OCI-LY7 (cell line): ENCODE results near the gene RNF157. TPM values are rescaled to one million over a fixed set of nuclear protein-coding genes. Genes with fewer than 3 reads are reported as not detected.
A peak's percentile ranks its signal among the peaks of the same experiment; 100 is the strongest.

Source experiments
- BruUV-seq: library from RNA; stranded (reverse); fragments of 400-500 nt; replicated peaks from 2 replicates; lab custom pipeline; 2021; lab: Mats Ljungman, UMichigan
- CTCF ChIA-PET: fragments of 300-600 bp; sonication (Branson Sonifier 250); formaldehyde crosslinking; loops from one replicate; lab custom pipeline; 2022; ENCODE audit warnings: antibody characterized with exemption; ENCODE audit not compliant: unreplicated experiment; lab: Charles Lee
- POLR2A ChIA-PET: fragments of 300-600 bp; sonication (Branson Sonifier 250); formaldehyde crosslinking; loops from one replicate; lab custom pipeline; 2022; ENCODE audit warnings: antibody characterized with exemption; lab: Charles Lee
- DNase-seq: peaks from one replicate; pipeline ENCODE4 v3.0.0-alpha.2; 2015; ENCODE audit warnings: low spot score
- H2AFZ ChIP-seq: fragments of 200-600 bp; sonication (generic), shearing (Covaris generic); 2 replicates; pipeline ENCODE4 v1.6.1; 2014; ENCODE audit warnings: mild to moderate bottlenecking, antibody characterized with exemption, low read length, moderate library complexity
- H3K27ac ChIP-seq: fragments of 200-600 bp; sonication (generic); 2 replicates; pipeline ENCODE4 v1.5.1; 2014; ENCODE audit warnings: mixed run types, low read depth, mild to moderate bottlenecking, moderate library complexity, low read length, inconsistent platforms; ENCODE audit not compliant: poor library complexity, severe bottlenecking
- H3K36me3 ChIP-seq: fragments of 200-600 bp; sonication (generic); 2 replicates; pipeline ENCODE4 v1.6.1; 2014; ENCODE audit warnings: mild to moderate bottlenecking, antibody characterized with exemption, low read length, moderate library complexity, mixed read lengths; ENCODE audit not compliant: insufficient read depth
- H3K4me1 ChIP-seq: fragments of 200-600 bp; sonication (generic); 2 replicates; pipeline ENCODE4 v1.5.1; 2014; ENCODE audit warnings: mild to moderate bottlenecking, low read length; ENCODE audit not compliant: insufficient read depth, poor library complexity, severe bottlenecking
- H3K4me2 ChIP-seq: fragments of 200-600 bp; sonication (generic); 2 replicates; pipeline ENCODE4 v1.6.1; 2014; ENCODE audit warnings: mild to moderate bottlenecking, low read length
- H3K4me3 ChIP-seq: fragments of 200-600 bp; sonication (generic); 2 replicates; pipeline ENCODE4 v1.5.1; 2014; ENCODE audit warnings: mild to moderate bottlenecking, low read depth, low read length; ENCODE audit not compliant: poor library complexity, severe bottlenecking
- H3K79me2 ChIP-seq: fragments of 200-600 bp; sonication (generic); 2 replicates; pipeline ENCODE4 v1.6.1; 2016; ENCODE audit warnings: low read depth, mild to moderate bottlenecking, low read length, moderate library complexity, mixed read lengths; ENCODE audit not compliant: insufficient read depth
- H3K9me2 ChIP-seq: fragments of 200-600 bp; sonication (generic); 2 replicates; pipeline ENCODE4 v1.6.1; 2016; ENCODE audit warnings: mild to moderate bottlenecking, low read length, mixed read lengths; ENCODE audit not compliant: insufficient read depth
- H3K9me3 ChIP-seq: fragments of 200-600 bp; sonication (generic); 2 replicates; pipeline ENCODE4 v1.6.1; 2014; ENCODE audit warnings: mild to moderate bottlenecking, mixed run types, low read length, mixed read lengths
- H4K20me1 ChIP-seq: fragments of 200-600 bp; sonication (generic); 2 replicates; pipeline ENCODE4 v1.6.1; 2014; ENCODE audit warnings: mild to moderate bottlenecking, antibody characterized with exemption, low read length, moderate library complexity, mixed read lengths; ENCODE audit not compliant: insufficient read depth
- CTCF ChIP-seq: fragments of 200-600 bp; sonication (generic); conservative IDR thresholded peaks from 2 replicates; pipeline ENCODE4 v1.5.1; 2014; ENCODE audit warnings: mild to moderate bottlenecking, antibody characterized with exemption, low read length, moderate library complexity, mixed read lengths
- EZH2phosphoT487 ChIP-seq: fragments of 200-600 bp; sonication (generic); IDR thresholded peaks from 2 replicates; pipeline ENCODE4 v1.6.1; 2018; ENCODE audit warnings: low read depth, borderline replicate concordance, mild to moderate bottlenecking, mixed run types, antibody characterized with exemption, low read length, moderate library complexity, mixed read lengths
- intact Hi-C: fragments of 100-400 bp; cut with micrococcal nuclease; formaldehyde crosslinking; loops from one replicate; pipeline ENCODE4 v1.10.0; 2022; ENCODE audit not compliant: unreplicated experiment
- total RNA-seq, 2 experiments: library from RNA; depleted of rRNA in 1 of 2; stranded (reverse); fragments of >200 nt in 1 of 2; shearing (Covaris generic) in 1 of 2; gene quantifications; 2 replicates each; pipeline ENCODE4 v1.2.3, GENCODE V29; 2014 to 2022

Gene RNF157
- total RNA-seq, 2 experiments from 2014 or later, result 0.28 to 1.3 TPM

GRCh38 chr17:76124582-76125390 lies 115.5 kb downstream of the RNF157 start:
- TF ChIP-seq EZH2phosphoT487 (no peak), CTCF (peak; percentile 62)
- DNase-seq, result peak; percentile 43
- ChIA-PET CTCF (interaction anchor here (0.6 to 1.8 kb wide), 5 partner anchors 21 to 185 kb away, joined by 3 to 11 read pairs (median 4); no protein-coding TSS in a partner anchor), POLR2A (interaction anchor here (1.0 to 2.9 kb wide), 4 partner anchors 51 to 57 kb away, joined by 3 to 9 read pairs (median 6); no protein-coding TSS in a partner anchor)
- no peaks in the 10 kb centered on the region for H3K9me2 ChIP-seq
- H3K27ac ChIP-seq, result no peak overlapping the region
- H3K79me2 ChIP-seq, result no peaks in the 10 kb centered on the region
- H3K9me3 ChIP-seq, result no peaks in the 10 kb centered on the region
- no peaks in the 10 kb centered on the region for H3K36me3 ChIP-seq
- no peak overlapping the region for H3K4me3 ChIP-seq
- H4K20me1 ChIP-seq, result no peaks in the 10 kb centered on the region
- H2AFZ ChIP-seq, result no peak overlapping the region
- intact Hi-C loops, result no loop called here
- peaks cover 22% of the 10 kb centered on the region for H3K4me1 ChIP-seq
- BruUV-seq, result no TSS peak
- H3K4me2 ChIP-seq, result no peak overlapping the region

- H3K4me1 ChIP-seq, result peaks cover 22% of the 10 kb centered on the region
- no peak overlapping the region for H3K4me2 ChIP-seq
- no peak overlapping the region for H2AFZ ChIP-seq
- DNase-seq, result peak; percentile 40
- H3K9me2 ChIP-seq, result no peaks in the 10 kb centered on the region
- H3K79me2 ChIP-seq, result no peaks in the 10 kb centered on the region
- CTCF ChIA-PET, result interaction anchor here (0.6 to 1.8 kb wide), 5 partner anchors 21 to 186 kb away, joined by 3 to 11 read pairs (median 4); no protein-coding TSS in a partner anchor
- TF ChIP-seq CTCF, result peak; percentile 33; the same call in 1 of the 2 replicates
- no peak for TF ChIP-seq EZH2phosphoT487
- BruUV-seq, result no TSS peak
- POLR2A ChIA-PET, result interaction anchor here (0.6 to 2.3 kb wide), 2 partner anchors 56 to 201 kb away, joined by 5 to 8 read pairs; no protein-coding TSS in a partner anchor
- no peak overlapping the region for H3K27ac ChIP-seq
- intact Hi-C loops, result no loop called here
- no peaks in the 10 kb centered on the region for H3K36me3 ChIP-seq
- no peaks in the 10 kb centered on the region for H4K20me1 ChIP-seq
- no peaks in the 10 kb centered on the region for H3K9me3 ChIP-seq
- no peak overlapping the region for H3K4me3 ChIP-seq
Measured at GRCh38 chr17:76123749-76124581, 116.3 kb downstream of the RNF157 start.
